Astrocyte (in vitro differentiated cells and primary cell): Measurements from ENCODE around the gene CFAP99. TPM values are rescaled to one million over a fixed set of nuclear protein-coding genes. Genes with fewer than 3 reads are reported as not detected.
"Not testable (repeated sequence)": the region's sequence is repeated elsewhere in the genome, so short reads cannot be mapped to it uniquely, and the experiment has no call there.

Source experiments
- DNase-seq: peaks from one replicate; pipeline ENCODE4 v3.0.0-alpha.2; 2010; ENCODE audit warnings: low read depth
- FAIRE-seq: peaks from 2 replicates; lab custom pipeline; 2011; peaks lifted over from hg19 to GRCh38; lab: Jason Lieb, UNC
- H2AFZ ChIP-seq: 2 replicates; pipeline ENCODE4 v1.6.0; 2012; ENCODE audit warnings: low read depth, low read length, inconsistent platforms
- H3K27ac ChIP-seq: 2 replicates; pipeline ENCODE4 v1.5.1; 2011; ENCODE audit warnings: low read depth, low read length, inconsistent platforms
- H3K27me3 ChIP-seq: 2 replicates; pipeline ENCODE4 v1.6.0; 2011; ENCODE audit warnings: low read length, inconsistent platforms; ENCODE audit not compliant: insufficient read depth
- H3K36me3 ChIP-seq: 2 replicates; pipeline ENCODE4 v1.5.1; 2011; ENCODE audit warnings: low read length, inconsistent platforms; ENCODE audit not compliant: insufficient read depth
- H3K4me1 ChIP-seq: 2 replicates; pipeline ENCODE4 v1.5.1; 2011; ENCODE audit warnings: low read length, inconsistent platforms; ENCODE audit not compliant: insufficient read depth
- H3K4me2 ChIP-seq: 2 replicates; pipeline ENCODE4 v1.6.0; 2012; ENCODE audit warnings: low read length, inconsistent platforms
- H3K4me3 ChIP-seq: 2 replicates; pipeline ENCODE4 v1.5.1; 2011; ENCODE audit warnings: low read depth, mild to moderate bottlenecking, low read length, inconsistent platforms; ENCODE audit not compliant: insufficient read depth
- H3K79me2 ChIP-seq: 2 replicates; pipeline ENCODE4 v1.6.0; 2012; ENCODE audit warnings: mild to moderate bottlenecking, low read length, inconsistent platforms; ENCODE audit not compliant: insufficient read depth
- H3K9ac ChIP-seq: 2 replicates; pipeline ENCODE4 v1.6.0; 2012; ENCODE audit warnings: mild to moderate bottlenecking, low read length, inconsistent platforms
- H3K9me3 ChIP-seq: 2 replicates; pipeline ENCODE4 v1.5.1; 2012; ENCODE audit warnings: low read depth, mild to moderate bottlenecking, low read length, inconsistent platforms; ENCODE audit not compliant: insufficient read depth
- H4K20me1 ChIP-seq: 2 replicates; pipeline ENCODE4 v1.6.0; 2012; ENCODE audit warnings: low read length, inconsistent platforms; ENCODE audit not compliant: insufficient read depth
- H3K27ac Mint-ChIP-seq: one replicate; pipeline ENCODE4 v1.8.0; 2021; ENCODE audit warnings: mild to moderate bottlenecking, mixed read lengths; ENCODE audit not compliant: unreplicated experiment
- H3K27me3 Mint-ChIP-seq: one replicate; pipeline ENCODE4 v1.8.0; 2021; ENCODE audit warnings: low read depth, mixed read lengths; ENCODE audit not compliant: unreplicated experiment
- H3K36me3 Mint-ChIP-seq: one replicate; pipeline ENCODE4 v1.8.0; 2021; ENCODE audit warnings: low read depth, mixed read lengths; ENCODE audit not compliant: unreplicated experiment
- H3K4me1 Mint-ChIP-seq: one replicate; pipeline ENCODE4 v1.8.0; 2021; ENCODE audit warnings: low read depth, mixed read lengths; ENCODE audit not compliant: unreplicated experiment
- H3K4me3 Mint-ChIP-seq: one replicate; pipeline ENCODE4 v1.8.0; 2021; ENCODE audit warnings: mild to moderate bottlenecking, moderate library complexity, mixed read lengths; ENCODE audit not compliant: unreplicated experiment
- H3K9me3 Mint-ChIP-seq: one replicate; pipeline ENCODE4 v1.8.0; 2021; ENCODE audit warnings: mild to moderate bottlenecking, mixed read lengths; ENCODE audit not compliant: unreplicated experiment
- EZH2 ChIP-seq: IDR thresholded peaks from 2 replicates; pipeline ENCODE4 v1.6.1; 2012; ENCODE audit warnings: mild to moderate bottlenecking, low read length, inconsistent platforms; ENCODE audit not compliant: insufficient read depth
- total RNA-seq: library from RNA; stranded (reverse); gene quantifications from 2 replicates; pipeline ENCODE4 v1.2.1, GENCODE V29; 2021
- TF ChIP-seq, protein P1 (sequence below): IDR thresholded peaks from 2 replicates; pipeline ENCODE4 v1.5.1; 2011; ENCODE audit warnings: low read depth, mild to moderate bottlenecking, inconsistent platforms, low read length, moderate library complexity; ENCODE audit not compliant: insufficient read depth

CFAP99 gene
- total RNA-seq, 1 donor from 2014 or later: not detected

DNA sequence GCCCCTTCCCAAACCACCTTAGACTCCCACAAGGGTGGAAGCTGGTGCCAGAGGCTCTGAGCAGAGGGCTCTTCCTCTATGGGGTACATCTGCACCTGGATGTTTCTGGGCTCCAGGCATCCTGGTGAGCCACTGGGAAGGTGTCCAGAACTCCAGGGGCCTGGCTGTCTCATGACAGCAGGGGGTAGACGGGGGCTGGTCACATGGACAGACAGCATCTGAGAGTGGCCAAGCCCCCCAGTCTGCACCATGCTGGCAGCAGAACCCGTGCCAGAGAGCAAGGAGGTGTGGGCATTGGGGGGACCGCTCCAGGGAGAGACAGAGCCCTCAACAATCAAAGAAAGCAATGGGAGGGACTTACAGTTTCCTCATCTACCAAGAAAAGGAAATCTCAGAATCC is 39.9 kb upstream of the CFAP99 start:
- no peak overlapping the region for H3K4me3 Mint-ChIP-seq
- H3K9me3 Mint-ChIP-seq: peaks cover 19% of the 10 kb centered on the region
- no peak overlapping the region for H3K27ac ChIP-seq
- DNase-seq: no peak
- H3K9ac ChIP-seq: no peak overlapping the region
- H3K4me1 ChIP-seq: peaks cover 4% of the 10 kb centered on the region
- no peaks in the 10 kb centered on the region for H3K4me1 Mint-ChIP-seq
- no peak overlapping the region for H2AFZ ChIP-seq
- no peaks in the 10 kb centered on the region for H3K36me3 ChIP-seq
- H3K27me3 ChIP-seq: peaks cover 6% of the 10 kb centered on the region
- H3K4me3 ChIP-seq: no peak overlapping the region
- H3K27ac Mint-ChIP-seq: no peak overlapping the region
- no peak overlapping the region for H3K4me2 ChIP-seq
- no peaks in the 10 kb centered on the region for H4K20me1 ChIP-seq
- H3K9me3 ChIP-seq: peaks cover under 1% of the 10 kb centered on the region
- TF ChIP-seq, protein P1, sequence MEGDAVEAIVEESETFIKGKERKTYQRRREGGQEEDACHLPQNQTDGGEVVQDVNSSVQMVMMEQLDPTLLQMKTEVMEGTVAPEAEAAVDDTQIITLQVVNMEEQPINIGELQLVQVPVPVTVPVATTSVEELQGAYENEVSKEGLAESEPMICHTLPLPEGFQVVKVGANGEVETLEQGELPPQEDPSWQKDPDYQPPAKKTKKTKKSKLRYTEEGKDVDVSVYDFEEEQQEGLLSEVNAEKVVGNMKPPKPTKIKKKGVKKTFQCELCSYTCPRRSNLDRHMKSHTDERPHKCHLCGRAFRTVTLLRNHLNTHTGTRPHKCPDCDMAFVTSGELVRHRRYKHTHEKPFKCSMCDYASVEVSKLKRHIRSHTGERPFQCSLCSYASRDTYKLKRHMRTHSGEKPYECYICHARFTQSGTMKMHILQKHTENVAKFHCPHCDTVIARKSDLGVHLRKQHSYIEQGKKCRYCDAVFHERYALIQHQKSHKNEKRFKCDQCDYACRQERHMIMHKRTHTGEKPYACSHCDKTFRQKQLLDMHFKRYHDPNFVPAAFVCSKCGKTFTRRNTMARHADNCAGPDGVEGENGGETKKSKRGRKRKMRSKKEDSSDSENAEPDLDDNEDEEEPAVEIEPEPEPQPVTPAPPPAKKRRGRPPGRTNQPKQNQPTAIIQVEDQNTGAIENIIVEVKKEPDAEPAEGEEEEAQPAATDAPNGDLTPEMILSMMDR: no peak
- TF ChIP-seq EZH2: no peak
- no peak for FAIRE-seq
- H3K27me3 Mint-ChIP-seq: peaks cover 61% of the 10 kb centered on the region
- H3K36me3 Mint-ChIP-seq: peaks cover 7% of the 10 kb centered on the region
- no peaks in the 10 kb centered on the region for H3K79me2 ChIP-seq

DNA sequence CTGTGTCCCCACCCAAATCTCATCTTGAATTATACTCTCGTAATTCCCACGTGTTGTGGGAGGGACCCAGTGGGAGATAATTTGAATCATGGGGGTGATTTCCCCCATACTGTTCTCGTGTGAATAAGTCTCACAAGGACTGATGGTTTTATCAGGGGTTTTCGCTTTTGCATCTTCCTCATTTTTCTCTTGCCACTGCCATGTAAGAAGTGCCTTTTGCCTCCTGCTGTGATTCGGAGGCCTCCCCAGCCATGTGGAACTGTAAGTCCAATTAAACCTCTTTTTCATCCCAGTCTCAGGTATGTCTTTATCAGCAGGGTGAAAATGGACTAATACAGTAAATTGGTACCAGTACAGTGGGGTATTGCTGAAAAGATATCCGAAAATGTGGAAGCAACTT is 38.2 kb upstream of the CFAP99 start:
- H3K4me1 ChIP-seq, H3K36me3 Mint-ChIP-seq, H3K4me2 ChIP-seq, H3K79me2 ChIP-seq, DNase-seq, H3K4me3 Mint-ChIP-seq, H3K4me1 Mint-ChIP-seq, H3K9me3 ChIP-seq, H3K36me3 ChIP-seq, H3K27ac Mint-ChIP-seq, H2AFZ ChIP-seq, H4K20me1 ChIP-seq, H3K27ac ChIP-seq, H3K9ac ChIP-seq, H3K4me3 ChIP-seq, FAIRE-seq: not testable (repeated sequence)
- H3K27me3 ChIP-seq: peaks cover 15% of the 10 kb centered on the region
- Mint-ChIP-seq H3K9me3 (peaks cover 13% of the 10 kb centered on the region), H3K27me3 (peaks cover 60% of the 10 kb centered on the region)

DNA sequence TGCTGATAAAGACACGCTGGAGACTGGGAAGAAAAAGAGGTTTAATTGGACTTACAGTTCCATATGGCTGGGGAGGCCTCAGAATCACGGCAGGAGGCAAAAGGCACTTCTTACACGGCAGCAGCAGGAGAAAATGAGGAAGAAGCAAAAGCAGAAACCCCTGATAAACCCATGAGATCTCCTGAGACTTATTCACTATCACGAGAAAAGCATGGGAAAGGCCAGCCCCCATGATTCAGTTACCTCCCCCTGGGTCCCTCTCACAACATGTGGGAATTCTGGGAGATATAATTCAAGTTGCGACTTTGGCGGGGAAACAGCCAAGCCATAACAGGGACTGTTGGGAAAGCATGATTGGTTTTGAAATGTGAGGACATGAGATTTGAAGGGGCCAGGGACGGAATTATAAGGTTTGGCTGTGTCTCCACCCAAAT is 36.0 kb upstream of the CFAP99 start:
- H3K27me3 ChIP-seq: peaks cover 17% of the 10 kb centered on the region
- not testable (repeated sequence) for H3K4me3 Mint-ChIP-seq, H3K79me2 ChIP-seq, H3K36me3 Mint-ChIP-seq, DNase-seq, H3K4me1 Mint-ChIP-seq, H4K20me1 ChIP-seq, H3K36me3 ChIP-seq, H3K4me1 ChIP-seq, H3K4me2 ChIP-seq, H3K27ac Mint-ChIP-seq, H3K9me3 ChIP-seq, H3K4me3 ChIP-seq, H3K27ac ChIP-seq, FAIRE-seq, H2AFZ ChIP-seq, H3K9ac ChIP-seq
- Mint-ChIP-seq H3K9me3 (peaks cover 13% of the 10 kb centered on the region), H3K27me3 (peaks cover 72% of the 10 kb centered on the region)

DNA sequence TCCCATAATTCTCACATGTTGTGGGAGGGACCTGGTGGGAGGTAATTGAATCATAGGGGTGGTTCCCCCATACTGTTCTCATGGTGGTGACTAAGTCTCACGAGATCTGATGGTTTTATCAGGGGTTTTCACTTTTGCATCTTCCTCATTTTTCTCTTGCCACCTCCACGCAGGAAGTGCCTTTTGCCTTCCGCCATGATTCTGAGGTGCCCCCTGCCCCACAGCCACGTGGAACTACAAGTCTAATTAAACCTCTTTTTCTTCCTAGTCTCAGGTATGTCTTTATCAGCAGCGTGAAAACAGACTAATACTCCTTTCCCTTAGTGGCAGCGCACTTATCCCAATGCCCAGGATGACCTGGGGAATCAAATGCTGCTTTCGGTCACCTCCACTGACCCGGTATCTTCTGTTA is 35.5 kb upstream of the CFAP99 start:
- DNase-seq, H3K4me1 ChIP-seq, H3K4me3 ChIP-seq, H3K27ac ChIP-seq, H3K36me3 Mint-ChIP-seq, H3K4me3 Mint-ChIP-seq, H3K79me2 ChIP-seq, H3K4me1 Mint-ChIP-seq, H3K9me3 ChIP-seq, H4K20me1 ChIP-seq, FAIRE-seq, H2AFZ ChIP-seq, H3K9ac ChIP-seq, H3K4me2 ChIP-seq, H3K27ac Mint-ChIP-seq, H3K36me3 ChIP-seq: not testable (repeated sequence)
- Mint-ChIP-seq H3K27me3 (peaks cover 74% of the 10 kb centered on the region), H3K9me3 (peaks cover 13% of the 10 kb centered on the region)
- peaks cover 20% of the 10 kb centered on the region for H3K27me3 ChIP-seq
